ENCODE results near the gene ANXA5.

DNA sequence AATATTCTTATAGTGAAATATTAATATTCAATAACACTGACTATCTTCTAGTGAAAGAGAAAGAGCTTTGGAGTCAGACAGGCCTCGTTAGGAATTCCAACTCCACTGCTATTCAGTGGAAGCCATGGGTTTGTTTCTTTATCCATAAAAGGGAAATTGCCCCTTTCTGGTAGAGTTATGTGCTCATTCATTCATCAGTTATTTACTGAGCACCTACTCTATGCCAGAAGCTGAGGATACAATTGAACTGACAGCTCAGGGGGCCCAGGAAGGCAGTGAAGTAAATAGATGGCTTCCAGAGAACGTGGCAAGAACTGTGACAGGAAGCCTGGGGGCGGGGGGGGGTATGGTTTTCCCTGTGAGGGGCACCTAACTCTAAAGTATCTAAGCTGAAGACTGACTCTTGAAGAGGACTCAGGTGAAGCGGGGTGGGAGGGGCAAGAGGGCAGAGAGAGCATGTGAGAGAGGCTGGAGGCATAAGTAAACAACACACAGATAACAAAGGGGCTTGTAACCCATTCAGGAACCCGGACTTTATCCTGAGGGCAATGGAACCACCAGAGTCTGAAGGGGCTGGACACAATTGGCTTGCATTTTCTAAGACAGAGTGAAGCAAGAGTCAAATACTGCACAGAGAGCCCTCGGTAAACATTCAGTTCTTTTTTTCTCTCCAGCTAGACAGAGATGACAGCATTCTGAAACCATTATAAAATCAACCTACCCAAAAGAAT lies 20.3 kb downstream of the ANXA5 start:
- TF ChIP-seq ZBTB7A (IDR thresholded peaks at IDR 0.05; ENCODE audit: low read depth) (no peak), RAD21 (IDR thresholded peaks at IDR 0.05; ENCODE audit: low read depth) (no peak), EP300 (IDR thresholded peaks at IDR 0.05; ENCODE audit: borderline replicate concordance) (no peak), TAF1 (IDR thresholded peaks at IDR 0.05; ENCODE audit: low read depth) (no peak), TEAD4 (IDR thresholded peaks at IDR 0.05) (no peak)
- TF ChIP-seq, protein P1, sequence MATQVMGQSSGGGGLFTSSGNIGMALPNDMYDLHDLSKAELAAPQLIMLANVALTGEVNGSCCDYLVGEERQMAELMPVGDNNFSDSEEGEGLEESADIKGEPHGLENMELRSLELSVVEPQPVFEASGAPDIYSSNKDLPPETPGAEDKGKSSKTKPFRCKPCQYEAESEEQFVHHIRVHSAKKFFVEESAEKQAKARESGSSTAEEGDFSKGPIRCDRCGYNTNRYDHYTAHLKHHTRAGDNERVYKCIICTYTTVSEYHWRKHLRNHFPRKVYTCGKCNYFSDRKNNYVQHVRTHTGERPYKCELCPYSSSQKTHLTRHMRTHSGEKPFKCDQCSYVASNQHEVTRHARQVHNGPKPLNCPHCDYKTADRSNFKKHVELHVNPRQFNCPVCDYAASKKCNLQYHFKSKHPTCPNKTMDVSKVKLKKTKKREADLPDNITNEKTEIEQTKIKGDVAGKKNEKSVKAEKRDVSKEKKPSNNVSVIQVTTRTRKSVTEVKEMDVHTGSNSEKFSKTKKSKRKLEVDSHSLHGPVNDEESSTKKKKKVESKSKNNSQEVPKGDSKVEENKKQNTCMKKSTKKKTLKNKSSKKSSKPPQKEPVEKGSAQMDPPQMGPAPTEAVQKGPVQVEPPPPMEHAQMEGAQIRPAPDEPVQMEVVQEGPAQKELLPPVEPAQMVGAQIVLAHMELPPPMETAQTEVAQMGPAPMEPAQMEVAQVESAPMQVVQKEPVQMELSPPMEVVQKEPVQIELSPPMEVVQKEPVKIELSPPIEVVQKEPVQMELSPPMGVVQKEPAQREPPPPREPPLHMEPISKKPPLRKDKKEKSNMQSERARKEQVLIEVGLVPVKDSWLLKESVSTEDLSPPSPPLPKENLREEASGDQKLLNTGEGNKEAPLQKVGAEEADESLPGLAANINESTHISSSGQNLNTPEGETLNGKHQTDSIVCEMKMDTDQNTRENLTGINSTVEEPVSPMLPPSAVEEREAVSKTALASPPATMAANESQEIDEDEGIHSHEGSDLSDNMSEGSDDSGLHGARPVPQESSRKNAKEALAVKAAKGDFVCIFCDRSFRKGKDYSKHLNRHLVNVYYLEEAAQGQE (IDR thresholded peaks at IDR 0.05; ENCODE audit: low read depth) = no peak
- TF ChIP-seq, protein P2, sequence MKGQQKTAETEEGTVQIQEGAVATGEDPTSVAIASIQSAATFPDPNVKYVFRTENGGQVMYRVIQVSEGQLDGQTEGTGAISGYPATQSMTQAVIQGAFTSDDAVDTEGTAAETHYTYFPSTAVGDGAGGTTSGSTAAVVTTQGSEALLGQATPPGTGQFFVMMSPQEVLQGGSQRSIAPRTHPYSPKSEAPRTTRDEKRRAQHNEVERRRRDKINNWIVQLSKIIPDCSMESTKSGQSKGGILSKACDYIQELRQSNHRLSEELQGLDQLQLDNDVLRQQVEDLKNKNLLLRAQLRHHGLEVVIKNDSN (IDR thresholded peaks at IDR 0.05) = no peak
- TF ChIP-seq, protein P3, sequence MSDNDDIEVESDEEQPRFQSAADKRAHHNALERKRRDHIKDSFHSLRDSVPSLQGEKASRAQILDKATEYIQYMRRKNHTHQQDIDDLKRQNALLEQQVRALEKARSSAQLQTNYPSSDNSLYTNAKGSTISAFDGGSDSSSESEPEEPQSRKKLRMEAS (IDR thresholded peaks at IDR 0.05) = no peak

Data from Ishikawa (cell line).